NOMO-1 treated with DMSO at 0.1 percent for 48 hours (cell line): Measurements from ENCODE around the gene OPTN.
"Not testable (repeated sequence)": the region's sequence is repeated elsewhere in the genome, so short reads cannot be mapped to it uniquely, and the experiment has no call there.

Source experiments
- DNase-seq: peaks from one replicate; lab custom pipeline; 2025; ENCODE audit not compliant: unreplicated experiment; lab: John Stamatoyannopoulos, UW

OPTN gene

GRCh38 chr10:13089345-13089744 is 10.6 kb upstream of the OPTN start:
- no peak for DNase-seq

DNA sequence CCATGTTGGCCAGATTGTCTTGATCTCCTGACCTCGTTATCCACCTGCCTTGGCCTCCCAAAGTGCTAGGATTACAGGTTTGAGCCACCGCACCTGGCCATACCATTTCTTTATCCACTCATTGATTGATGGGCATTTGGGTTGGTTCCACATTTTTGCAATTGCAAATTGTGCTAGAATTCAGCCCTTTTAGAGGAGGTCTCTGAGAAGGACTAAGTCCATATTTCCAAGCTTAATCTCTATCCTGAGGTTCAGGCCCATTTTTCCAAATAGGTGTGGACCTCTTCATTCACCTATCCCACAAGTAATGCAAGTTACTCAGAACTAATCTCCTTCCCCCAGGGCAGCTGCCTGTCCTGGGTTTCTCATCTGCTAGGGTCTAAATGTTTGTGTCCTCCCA is 9.7 kb upstream of the OPTN start:
- no peak for DNase-seq

DNA sequence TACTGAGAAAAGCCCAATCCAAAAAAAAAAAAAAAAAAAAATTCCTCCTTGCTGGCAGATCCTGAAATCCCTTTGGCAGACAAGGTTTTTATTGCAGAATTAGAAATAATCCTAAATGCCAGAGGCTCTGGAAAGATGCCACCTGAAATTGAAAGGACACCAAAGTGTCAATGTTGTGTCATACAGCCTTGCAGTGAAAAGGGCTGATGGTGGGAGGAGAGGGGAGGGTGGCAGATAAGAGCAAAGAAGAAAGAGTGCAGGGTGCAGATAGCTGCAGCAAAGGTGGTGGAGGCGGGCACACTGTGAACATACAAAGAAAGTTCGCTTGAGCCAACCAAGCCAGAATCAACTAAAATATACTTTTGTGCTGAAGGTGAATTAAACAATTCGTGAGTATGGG is 8.2 kb upstream of the OPTN start:
- DNase-seq, result no peak

GRCh38 chr10:13092291-13093102 is 7.5 kb upstream of the OPTN start:
- no peak for DNase-seq

DNA sequence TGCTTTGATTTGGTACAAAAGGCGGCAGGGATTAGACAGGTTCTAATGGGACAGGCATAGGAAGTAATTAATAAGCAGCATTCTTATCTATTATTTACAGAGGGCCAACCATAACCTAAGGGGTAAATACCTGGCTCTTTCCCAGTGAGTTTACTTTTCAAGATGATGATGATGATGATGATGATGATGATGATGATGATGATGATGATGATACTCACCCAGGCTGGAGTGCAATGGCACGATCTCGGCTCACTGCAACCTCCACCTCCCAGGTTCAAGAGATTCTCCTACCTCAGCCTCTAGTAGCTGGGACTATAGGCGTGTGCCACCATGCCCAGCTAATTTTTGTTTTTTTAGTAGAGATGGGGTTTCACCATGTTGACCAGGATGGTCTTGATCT is 5.9 kb upstream of the OPTN start:
- not testable (repeated sequence) for DNase-seq

DNA sequence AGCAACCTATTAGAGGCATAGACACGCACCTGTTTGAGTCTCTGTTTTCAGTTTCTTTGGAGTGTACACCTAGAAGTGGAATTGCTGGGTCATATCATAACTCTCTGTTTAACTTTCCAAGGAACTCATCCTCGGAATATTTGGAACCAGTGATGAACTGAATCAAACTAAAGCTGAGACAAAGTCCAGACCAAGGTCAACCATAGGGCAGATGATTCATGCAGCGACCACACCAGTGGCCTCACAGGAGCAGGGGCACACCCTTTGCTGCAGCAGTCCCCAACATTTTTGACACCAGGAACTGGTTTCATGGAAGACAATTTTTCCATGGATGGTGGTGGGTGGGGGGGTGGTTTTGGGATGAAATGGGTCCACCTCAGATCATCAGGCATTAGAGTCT is 4.9 kb upstream of the OPTN start:
- DNase-seq, result no peak

DNA sequence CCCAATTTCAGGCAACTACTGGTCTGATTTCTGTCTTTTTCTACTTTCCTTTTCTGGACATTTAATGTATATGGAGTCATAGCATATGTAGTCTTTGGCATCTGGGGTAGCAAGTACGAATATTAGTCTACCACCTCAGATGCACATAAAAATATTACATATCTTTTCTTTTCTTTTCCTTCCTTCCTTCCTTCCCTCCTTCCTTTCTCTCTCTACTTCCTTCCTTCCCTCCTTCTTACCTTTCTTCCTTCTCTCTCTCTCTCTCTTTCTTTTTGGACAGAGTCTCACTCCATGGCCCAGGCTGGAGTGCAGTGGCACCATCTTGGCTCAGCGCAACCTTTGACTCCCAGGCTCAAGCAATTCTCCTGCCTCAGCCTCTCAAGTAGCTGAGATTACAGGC is 4.0 kb upstream of the OPTN start:
- DNase-seq, result no peak

- DNase-seq, result peak; percentile 25
These were observed 758 bp upstream of the OPTN start for GRCh38 chr10:13099144-13099665.

- no peak for DNase-seq
These were observed 659 bp downstream of the OPTN start for GRCh38 chr10:13100349-13101294.

GRCh38 chr10:13102002-13102794 is 2.2 kb downstream of the OPTN start:
- DNase-seq, result no peak

DNA sequence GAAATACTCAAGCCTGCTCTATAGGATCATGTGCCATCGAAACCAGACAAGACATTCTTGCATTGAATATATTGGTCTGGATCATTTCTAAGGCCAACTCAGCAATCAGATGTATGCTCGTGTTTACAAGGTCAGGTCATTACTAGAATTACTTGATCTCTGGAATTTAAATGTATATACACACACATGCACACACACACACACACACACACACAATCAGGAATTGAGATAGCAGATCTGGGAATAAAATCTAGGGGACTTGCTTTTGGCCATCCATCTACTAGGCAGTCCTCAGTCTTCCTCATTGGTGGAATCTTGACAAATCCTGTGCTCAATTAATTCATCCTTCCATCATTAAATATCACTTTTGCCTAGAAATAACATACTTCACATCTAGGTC is 3.6 kb downstream of the OPTN start:
- DNase-seq, result no peak

DNA sequence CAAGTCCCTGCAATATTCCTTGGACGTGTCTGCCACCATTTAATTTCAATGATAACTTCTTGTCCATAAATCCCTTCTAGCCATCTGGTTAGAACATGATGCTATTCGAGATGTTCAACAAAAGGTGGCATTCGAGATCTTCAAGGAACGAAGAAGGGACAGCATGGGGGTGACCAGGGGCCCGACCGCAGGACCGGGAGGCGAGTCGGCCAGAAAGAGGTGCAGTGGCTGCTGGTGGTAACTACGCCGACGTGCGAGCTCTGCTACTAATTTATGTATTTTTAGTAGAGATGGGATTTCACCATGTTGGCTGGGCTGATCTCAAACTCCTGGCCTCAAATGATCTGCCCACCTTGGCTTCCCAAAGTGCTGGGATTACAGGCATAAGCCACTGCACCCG is 4.7 kb downstream of the OPTN start:
- no peak for DNase-seq

DNA sequence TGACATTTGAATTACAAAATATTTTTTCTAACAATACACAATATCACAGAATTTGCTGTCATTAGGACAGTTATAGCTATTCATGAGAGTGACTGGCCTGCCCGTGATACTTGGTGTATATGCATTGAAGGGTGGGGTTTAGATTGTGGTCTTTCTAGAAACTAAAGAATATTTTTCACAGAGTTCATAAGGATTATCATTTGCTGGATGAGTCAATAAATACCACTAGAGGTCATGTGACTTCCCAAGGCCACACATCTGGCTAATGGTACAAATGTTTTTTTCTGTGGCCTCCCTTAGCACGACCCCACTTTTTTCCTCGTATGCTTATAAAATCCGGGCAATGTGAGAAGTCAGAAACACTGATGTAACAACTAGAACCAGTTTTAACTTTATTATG is 5.2 kb downstream of the OPTN start:
- DNase-seq, result no peak

DNA sequence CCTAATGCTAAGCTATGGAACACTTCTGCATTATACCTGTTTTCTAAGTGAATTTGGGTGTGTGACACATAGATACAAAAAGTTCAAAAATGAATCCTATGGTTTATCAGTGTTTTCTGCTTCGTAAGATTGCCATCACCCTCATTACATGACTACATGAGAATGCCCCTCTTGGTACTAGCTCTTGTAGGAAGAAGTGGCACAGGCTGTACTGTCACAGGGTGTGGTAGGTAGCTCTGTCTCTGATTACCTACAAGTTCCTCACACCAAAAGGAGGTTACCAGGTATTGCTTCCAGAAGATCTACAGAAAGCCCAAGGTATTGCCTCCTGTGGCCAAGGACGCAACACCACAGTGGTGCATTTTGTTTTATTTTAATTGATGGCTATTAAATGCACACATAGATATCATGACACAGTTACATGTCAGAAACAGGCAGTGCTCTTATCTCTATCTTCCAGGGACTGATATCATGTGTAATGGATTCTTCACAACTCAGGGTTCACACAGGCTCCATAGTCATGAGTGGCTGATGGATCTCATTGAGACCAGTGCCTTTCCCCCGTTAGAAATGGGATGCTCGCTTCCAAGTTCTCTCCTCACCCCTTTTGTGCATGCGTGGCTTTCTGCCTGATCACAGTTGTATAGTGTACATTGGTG is 6.6 kb downstream of the OPTN start:
- DNase-seq, result no peak

DNA sequence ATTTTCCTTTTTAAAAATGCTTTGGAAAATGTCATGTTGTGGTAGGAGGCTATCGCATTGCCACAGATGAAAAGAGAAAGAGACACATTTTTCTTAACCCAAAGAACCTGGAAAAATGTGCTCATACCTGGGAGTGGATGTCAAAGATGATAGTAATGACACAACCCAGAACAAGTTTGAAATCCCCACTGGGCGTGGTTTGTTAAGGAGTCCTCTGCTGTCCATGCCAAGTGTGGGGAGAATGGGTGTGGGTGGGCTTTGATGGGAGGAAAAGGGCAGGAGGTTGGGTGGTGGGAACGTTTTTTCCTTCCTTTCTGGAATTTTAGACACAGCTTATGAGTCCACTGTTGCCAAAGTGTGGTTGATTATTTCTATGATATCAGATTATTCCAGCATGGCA is 10.9 kb downstream of the OPTN start:
- DNase-seq, result no peak

GRCh38 chr10:13113544-13113943 is 13.6 kb downstream of the OPTN start:
- DNase-seq, result no peak

DNA sequence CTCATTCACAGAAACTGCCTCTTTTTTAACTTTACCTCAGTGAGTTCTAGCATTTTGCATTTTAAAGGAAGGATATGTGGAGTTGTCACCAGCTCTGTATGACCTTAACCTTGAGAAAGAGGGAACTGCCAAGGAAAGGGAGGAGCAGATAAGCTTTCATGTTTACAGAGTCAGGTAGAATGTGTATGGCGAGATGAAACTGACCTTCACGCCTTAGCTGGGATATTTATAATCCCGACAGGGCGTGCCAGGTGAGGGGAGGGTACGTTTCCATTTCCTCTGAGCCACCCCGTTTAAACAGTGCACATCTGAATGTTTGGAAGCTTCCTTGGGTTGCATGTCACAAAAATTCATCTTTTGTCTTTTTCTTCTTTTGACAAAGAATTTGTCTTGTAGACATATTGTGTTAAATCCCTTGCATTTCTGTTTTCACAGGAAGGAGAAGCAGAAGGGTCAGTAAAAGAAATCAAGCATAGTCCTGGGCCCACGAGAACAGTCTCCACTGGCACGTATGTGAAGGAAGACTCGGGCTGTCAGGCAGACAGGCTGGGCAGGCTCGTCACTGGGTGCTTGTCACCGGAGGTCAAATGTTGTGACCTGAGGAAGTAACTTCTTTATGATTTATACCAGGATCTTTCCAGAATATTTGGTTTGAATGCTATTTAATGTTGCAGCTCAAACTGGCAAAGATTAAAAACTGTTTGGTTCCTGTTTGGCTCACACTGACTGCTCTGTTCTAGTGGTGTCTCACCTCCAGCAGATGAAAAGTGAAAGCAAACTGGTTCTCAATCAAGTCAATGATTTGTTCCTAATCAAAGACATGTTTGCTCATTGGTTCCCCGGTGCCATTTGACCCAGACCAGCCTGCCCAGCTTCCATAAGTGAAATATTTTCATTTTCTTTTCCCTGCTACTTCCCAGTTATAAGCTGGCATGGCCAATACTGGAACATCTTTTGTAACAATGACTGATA is 16.2 kb downstream of the OPTN start:
- DNase-seq, result no peak

DNA sequence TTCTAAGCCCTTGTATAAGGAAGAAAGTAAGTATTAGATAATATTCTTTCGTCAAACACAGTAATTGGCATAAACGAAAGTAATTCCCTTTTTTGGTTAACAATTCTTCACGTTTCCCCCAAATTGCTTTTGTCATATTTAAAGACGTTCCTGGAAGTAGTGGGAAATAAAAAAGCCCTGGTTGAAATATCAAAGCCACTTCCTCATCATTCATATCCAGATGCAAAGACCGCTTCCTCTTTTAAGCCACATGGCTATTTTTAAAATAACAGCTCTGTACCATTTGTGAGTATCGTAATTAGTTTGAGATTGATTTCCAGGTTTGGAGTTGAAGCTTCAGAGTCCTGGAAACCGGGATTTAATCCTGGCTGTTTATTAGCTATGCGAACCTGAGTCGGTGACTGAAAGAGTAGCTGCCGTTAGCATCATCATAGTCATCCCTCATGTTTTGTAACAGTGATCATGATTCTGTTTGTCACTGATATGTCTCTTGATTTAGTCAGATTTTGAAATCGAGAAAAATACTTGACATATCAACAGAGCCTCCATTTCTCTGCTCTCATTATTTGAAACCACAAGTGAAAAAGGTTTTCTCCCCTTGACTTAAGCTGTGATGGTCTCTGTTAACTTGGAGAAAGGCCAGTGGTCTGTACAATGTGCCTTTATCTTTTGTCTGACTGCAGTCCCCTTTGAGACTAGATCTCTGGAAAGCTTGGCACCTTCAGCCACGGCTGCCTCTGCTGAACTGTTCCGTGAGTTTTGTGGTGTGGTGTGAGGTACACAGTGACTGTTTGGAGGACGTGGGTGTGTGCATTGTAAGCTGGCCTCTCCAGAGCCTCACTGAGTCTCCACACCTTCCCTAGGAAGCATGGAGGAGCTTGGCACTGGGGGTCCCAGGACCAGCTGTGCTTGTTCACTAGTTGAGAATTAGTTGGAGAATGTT is 18.1 kb downstream of the OPTN start:
- peak; percentile 95 for DNase-seq
